Neuron (in vitro differentiated cells): ENCODE results near the gene MAST1.
"Not testable (repeated sequence)": the region's sequence is repeated elsewhere in the genome, so short reads cannot be mapped to it uniquely, and the experiment has no call there.

Source experiments
- H2AFZ ChIP-seq: one replicate; pipeline ENCODE4 v1.6.1; 2013; ENCODE audit warnings: low read depth, mild to moderate bottlenecking, inconsistent platforms, low read length, moderate library complexity
- H3K27me3 ChIP-seq: one replicate; pipeline ENCODE4 v1.6.1; 2013; ENCODE audit warnings: low read length; ENCODE audit not compliant: insufficient read depth
- H3K36me3 ChIP-seq: one replicate; pipeline ENCODE4 v1.6.1; 2013; ENCODE audit warnings: low read length; ENCODE audit not compliant: insufficient read depth
- H3K4me1 ChIP-seq: one replicate; pipeline ENCODE4 v1.6.1; 2013; ENCODE audit warnings: low read length; ENCODE audit not compliant: insufficient read depth
- H3K4me3 ChIP-seq: 2 replicates; pipeline ENCODE4 v1.5.1; 2013; ENCODE audit warnings: mild to moderate bottlenecking, low read length, moderate library complexity
- H3K9me3 ChIP-seq: one replicate; pipeline ENCODE4 v1.6.1; 2013; ENCODE audit warnings: low read length

MAST1 gene

GRCh38 chr19:12815088-12815487 is 23.2 kb upstream of the MAST1 start:
- no peaks in the 10 kb centered on the region for H3K9me3 ChIP-seq
- peaks cover 33% of the 10 kb centered on the region for H3K36me3 ChIP-seq
- H3K27me3 ChIP-seq, result no peaks in the 10 kb centered on the region

GRCh38 chr19:12817188-12817587 is 21.1 kb upstream of the MAST1 start:
- H3K27me3 ChIP-seq, H3K9me3 ChIP-seq, H3K4me3 ChIP-seq, H3K4me1 ChIP-seq, H2AFZ ChIP-seq: not testable (repeated sequence)
- peaks cover 22% of the 10 kb centered on the region for H3K36me3 ChIP-seq

More at GRCh38 chr19:12815088-12815487, 23.2 kb upstream of the MAST1 start:
- H2AFZ ChIP-seq, result no peak overlapping the region
- H3K4me1 ChIP-seq, result no peaks in the 10 kb centered on the region
- no peak overlapping the region for H3K4me3 ChIP-seq

GRCh38 chr19:12817810-12818209 is 20.5 kb upstream of the MAST1 start:
- H3K36me3 ChIP-seq, result peaks cover 19% of the 10 kb centered on the region
- not testable (repeated sequence) for H2AFZ ChIP-seq, H3K27me3 ChIP-seq, H3K9me3 ChIP-seq, H3K4me1 ChIP-seq, H3K4me3 ChIP-seq

GRCh38 chr19:12821761-12822160 is 16.6 kb upstream of the MAST1 start:
- Histone ChIP-seq H3K9me3 (no peaks in the 10 kb centered on the region), H2AFZ (no peak overlapping the region), H3K27me3 (peaks cover 6% of the 10 kb centered on the region), H3K4me3 (no peak overlapping the region), H3K36me3 (no peaks in the 10 kb centered on the region), H3K4me1 (no peaks in the 10 kb centered on the region)

- H3K4me3 ChIP-seq, result no peak overlapping the region
- H3K36me3 ChIP-seq, result no peaks in the 10 kb centered on the region
- peaks cover 23% of the 10 kb centered on the region for H3K27me3 ChIP-seq
- no peak overlapping the region for H2AFZ ChIP-seq
- no peaks in the 10 kb centered on the region for H3K4me1 ChIP-seq
- H3K9me3 ChIP-seq, result no peaks in the 10 kb centered on the region
Measured at GRCh38 chr19:12825254-12826131, 12.8 kb upstream of the MAST1 start.

- Histone ChIP-seq H2AFZ (no peak overlapping the region), H3K36me3 (no peaks in the 10 kb centered on the region), H3K27me3 (peaks cover 36% of the 10 kb centered on the region), H3K4me3 (no peak overlapping the region), H3K9me3 (no peaks in the 10 kb centered on the region), H3K4me1 (peaks cover 9% of the 10 kb centered on the region)
Measured at GRCh38 chr19:12828494-12828893, 9.8 kb upstream of the MAST1 start.

GRCh38 chr19:12833418-12833737 is 4.9 kb upstream of the MAST1 start:
- Histone ChIP-seq H3K27me3 (peaks cover 52% of the 10 kb centered on the region), H3K4me3 (peak overlapping the region; percentile 44), H2AFZ (no peak overlapping the region), H3K4me1 (peaks cover 17% of the 10 kb centered on the region), H3K9me3 (no peaks in the 10 kb centered on the region), H3K36me3 (no peaks in the 10 kb centered on the region)

GRCh38 chr19:12833738-12834565 is 4.4 kb upstream of the MAST1 start:
- H3K36me3 ChIP-seq, result no peaks in the 10 kb centered on the region
- peak overlapping the region; percentile 49 for H3K4me3 ChIP-seq
- peaks cover 19% of the 10 kb centered on the region for H3K4me1 ChIP-seq
- peak overlapping the region; percentile 44 for H2AFZ ChIP-seq
- H3K27me3 ChIP-seq, result peaks cover 46% of the 10 kb centered on the region
- H3K9me3 ChIP-seq, result no peaks in the 10 kb centered on the region

- Histone ChIP-seq H3K9me3 (no peaks in the 10 kb centered on the region), H3K36me3 (no peaks in the 10 kb centered on the region), H3K4me3 (peak within 1 kb of the TSS; percentile 49), H3K4me1 (peaks cover 23% of the 10 kb centered on the region), H2AFZ (peak within 1 kb of the TSS; percentile 44), H3K27me3 (peaks cover 42% of the 10 kb centered on the region)
Measured at GRCh38 chr19:12834566-12834943, 3.8 kb upstream of the MAST1 start, which contains the start of gene RTBDN. RTBDN (minus strand) TSS chr19:12834579; CDS start chr19:12829979, 4,600 bp downstream.

- no peak overlapping the region for H3K4me3 ChIP-seq
- no peak overlapping the region for H2AFZ ChIP-seq
- peaks cover 23% of the 10 kb centered on the region for H3K4me1 ChIP-seq
- H3K27me3 ChIP-seq, result peaks cover 36% of the 10 kb centered on the region
- H3K36me3 ChIP-seq, result no peaks in the 10 kb centered on the region
- no peaks in the 10 kb centered on the region for H3K9me3 ChIP-seq
Measured at GRCh38 chr19:12834976-12835757, 3.1 kb upstream of the MAST1 start.

GRCh38 chr19:12836529-12836863 is 1.8 kb upstream of the MAST1 start:
- no peak overlapping the region for H3K4me3 ChIP-seq
- no peak overlapping the region for H2AFZ ChIP-seq
- no peaks in the 10 kb centered on the region for H3K9me3 ChIP-seq
- H3K4me1 ChIP-seq, result peaks cover 25% of the 10 kb centered on the region
- H3K36me3 ChIP-seq, result no peaks in the 10 kb centered on the region
- peaks cover 26% of the 10 kb centered on the region for H3K27me3 ChIP-seq

- H3K4me3 ChIP-seq, result no peak overlapping the region
- no peaks in the 10 kb centered on the region for H3K9me3 ChIP-seq
- no peak overlapping the region for H2AFZ ChIP-seq
- peaks cover 25% of the 10 kb centered on the region for H3K4me1 ChIP-seq
- no peaks in the 10 kb centered on the region for H3K36me3 ChIP-seq
- H3K27me3 ChIP-seq, result peaks cover 26% of the 10 kb centered on the region
Measured at GRCh38 chr19:12837225-12837624, 1.1 kb upstream of the MAST1 start.
